Loucy (cell line): ENCODE data around the gene CMTM3.

ENCODE experiments used
- CTCF ChIP-seq: fragments of 200-600 bp; sonication (generic); conservative IDR thresholded peaks from 2 replicates; pipeline ENCODE4 v1.5.1; 2014; ENCODE audit warnings: mild to moderate bottlenecking, antibody characterized with exemption, low read length
- EZH2phosphoT487 ChIP-seq: fragments of 200-600 bp; IDR thresholded peaks from 2 replicates; pipeline ENCODE4 v1.6.1; 2018; ENCODE audit warnings: antibody characterized with exemption, mild to moderate bottlenecking, moderate library complexity, borderline replicate concordance

GRCh38 chr16:66609139-66609510 lies 4.6 kb downstream of the CMTM3 start:
- TF ChIP-seq CTCF (no peak), EZH2phosphoT487 (no peak)
